Cardiac ventricle fibroblast (primary cell): ENCODE data around the gene SMIM41. TPM values are rescaled to one million over a fixed set of nuclear protein-coding genes. Genes with fewer than 3 reads are reported as not detected.

Experiments used
- total RNA-seq: library from RNA; depleted of rRNA; stranded (reverse); fragments of >200 nt; gene quantifications from 2 replicates; pipeline ENCODE4 v1.2.3, GENCODE V29; 2015

SMIM41 gene
- not detected in 2 replicates for total RNA-seq

GRCh38 chr12:52079576-52080402 is at the start of gene SMIM41:
TSS of gene SMIM41 (plus strand) at chr12:52079704. CDS start at chr12:52079780, 76 bp downstream.

GRCh38 chr12:52050758-52051541 is 28.6 kb upstream of the SMIM41 start, which contains the start of gene NR4A1:
TSS of gene NR4A1 (plus strand) at chr12:52051442. CDS start at chr12:52054329, 2,887 bp downstream.

GRCh38 chr12:52069327-52070184 is 9.9 kb upstream of the SMIM41 start, which contains the start of gene ATG101:
TSS of gene ATG101 (plus strand) at chr12:52069978. CDS start at chr12:52073651, 3,673 bp downstream.

Other genes starting within 250 kb of the SMIM41 start
- 0.24 and 0.56 TPM in 2 replicates for gene FIGNL2, start 231.0 kb upstream of the SMIM41 start, total RNA-seq
- 0.44 TPM in 1 of 2 replicates, not detected in the other for gene ANKRD33, start 191.6 kb upstream of the SMIM41 start, total RNA-seq
- gene ACVRL1, start 172.2 kb upstream of the SMIM41 start, total RNA-seq, result 187 and 199 TPM in 2 replicates
- gene ACVR1B, start 128.0 kb upstream of the SMIM41 start, total RNA-seq, result 23.4 and 24.1 TPM in 2 replicates
- 16.6 and 19.0 TPM in 2 replicates for gene TAMALIN, start 72.8 kb upstream of the SMIM41 start, total RNA-seq
- 2.1 and 4.4 TPM in 2 replicates for gene NR4A1, start 28.3 kb upstream of the SMIM41 start, total RNA-seq
- gene ATG101, start 9.7 kb upstream of the SMIM41 start, total RNA-seq, result 33.1 and 45.5 TPM in 2 replicates
- gene KRT80, start 112.3 kb downstream of the SMIM41 start, total RNA-seq, result 0.12 and 0.24 TPM in 2 replicates
- 3.4 and 6.3 TPM in 2 replicates for gene KRT7, start 153.5 kb downstream of the SMIM41 start, total RNA-seq
- gene KRT86, start 194.9 kb downstream of the SMIM41 start, total RNA-seq, result not detected in 2 replicates
- gene KRT81, start 211.8 kb downstream of the SMIM41 start, total RNA-seq, result not detected in 2 replicates
- gene KRT83, start 241.7 kb downstream of the SMIM41 start, total RNA-seq, result not detected in 2 replicates